22Rv1 (cell line): ENCODE measurements around the gene FCAMR.

Source experiments
- CTCF ChIP-seq: fragments of 450-650 bp; IDR thresholded peaks from 2 replicates; pipeline ENCODE4 v1.5.1; 2017; ENCODE audit warnings: mild to moderate bottlenecking
- ZFX ChIP-seq: fragments of 450-650 bp; IDR thresholded peaks from 2 replicates; pipeline ENCODE4 v1.6.1; 2017; ENCODE audit warnings: antibody characterized with exemption, borderline replicate concordance

GRCh38 chr1:207018707-207019106 is 48.4 kb upstream of the FCAMR start:
- no peak for TF ChIP-seq CTCF
- TF ChIP-seq ZFX: no peak
